Kidney tubule cell (primary cell): ENCODE data around the gene PTBP2.

Experiments
- DNase-seq: peaks from one replicate; pipeline ENCODE4 v3.0.0-alpha.2; 2018; ENCODE audit warnings: low spot score

Gene PTBP2

GRCh38 chr1:96721416-96722160 is at the start of gene PTBP2:
PTBP2 (plus strand) TSS chr1:96721784; CDS start chr1:96721865, 81 bp downstream.
- DNase-seq, result peak; percentile 85

GRCh38 chr1:96674915-96675314 is 46.7 kb upstream of the PTBP2 start:
- DNase-seq, result no peak

GRCh38 chr1:96682056-96682455 is 39.5 kb upstream of the PTBP2 start:
- no peak for DNase-seq

- DNase-seq, result no peak
Measured at GRCh38 chr1:96683931-96684330, 37.7 kb upstream of the PTBP2 start.

- no peak for DNase-seq
Measured at GRCh38 chr1:96684744-96685143, 36.8 kb upstream of the PTBP2 start.

- no peak for DNase-seq
Measured at GRCh38 chr1:96688767-96689166, 32.8 kb upstream of the PTBP2 start.

GRCh38 chr1:96695954-96696353 is 25.6 kb upstream of the PTBP2 start:
- no peak for DNase-seq

- DNase-seq, result peak; percentile 4
Measured at GRCh38 chr1:96698342-96698983, 23.1 kb upstream of the PTBP2 start.

GRCh38 chr1:96703186-96703585 is 18.4 kb upstream of the PTBP2 start:
- DNase-seq, result no peak

GRCh38 chr1:96707023-96707422 is 14.6 kb upstream of the PTBP2 start:
- DNase-seq, result no peak

- no peak for DNase-seq
Measured at GRCh38 chr1:96708482-96708881, 13.1 kb upstream of the PTBP2 start.

GRCh38 chr1:96710708-96711477 is 10.7 kb upstream of the PTBP2 start:
- DNase-seq, result peak; percentile 67

GRCh38 chr1:96713649-96714048 is 7.9 kb upstream of the PTBP2 start:
- DNase-seq, result no peak

- no peak for DNase-seq
Measured at GRCh38 chr1:96714881-96715280, 6.7 kb upstream of the PTBP2 start.

GRCh38 chr1:96715482-96715881 is 6.1 kb upstream of the PTBP2 start:
- no peak for DNase-seq

GRCh38 chr1:96721053-96721415 is 550 bp upstream of the PTBP2 start:
- DNase-seq, result no peak

- DNase-seq, result peak; percentile 57
Measured at GRCh38 chr1:96722161-96722922, 758 bp downstream of the PTBP2 start.

GRCh38 chr1:96722958-96723357 is 1.4 kb downstream of the PTBP2 start:
- DNase-seq, result peak; percentile 11

- DNase-seq, result no peak
Measured at GRCh38 chr1:96723377-96723776, 1.8 kb downstream of the PTBP2 start.

- DNase-seq, result no peak
Measured at GRCh38 chr1:96723936-96724335, 2.4 kb downstream of the PTBP2 start.

GRCh38 chr1:96727860-96728259 is 6.3 kb downstream of the PTBP2 start:
- no peak for DNase-seq

- DNase-seq, result no peak
Measured at GRCh38 chr1:96730574-96731298, 9.2 kb downstream of the PTBP2 start.
